ENCODE results near the gene SLC7A4.
"Not testable (repeated sequence)": the region's sequence is repeated elsewhere in the genome, so short reads cannot be mapped to it uniquely, and the experiment has no call there.

The SLC7A4 gene

GRCh38 chr22:21032037-21032867 lies at the start of gene SLC7A4:
SLC7A4 (minus strand) TSS chr22:21032561; CDS start chr22:21031812, 749 bp downstream.
- no peak for DNase-seq

DNA sequence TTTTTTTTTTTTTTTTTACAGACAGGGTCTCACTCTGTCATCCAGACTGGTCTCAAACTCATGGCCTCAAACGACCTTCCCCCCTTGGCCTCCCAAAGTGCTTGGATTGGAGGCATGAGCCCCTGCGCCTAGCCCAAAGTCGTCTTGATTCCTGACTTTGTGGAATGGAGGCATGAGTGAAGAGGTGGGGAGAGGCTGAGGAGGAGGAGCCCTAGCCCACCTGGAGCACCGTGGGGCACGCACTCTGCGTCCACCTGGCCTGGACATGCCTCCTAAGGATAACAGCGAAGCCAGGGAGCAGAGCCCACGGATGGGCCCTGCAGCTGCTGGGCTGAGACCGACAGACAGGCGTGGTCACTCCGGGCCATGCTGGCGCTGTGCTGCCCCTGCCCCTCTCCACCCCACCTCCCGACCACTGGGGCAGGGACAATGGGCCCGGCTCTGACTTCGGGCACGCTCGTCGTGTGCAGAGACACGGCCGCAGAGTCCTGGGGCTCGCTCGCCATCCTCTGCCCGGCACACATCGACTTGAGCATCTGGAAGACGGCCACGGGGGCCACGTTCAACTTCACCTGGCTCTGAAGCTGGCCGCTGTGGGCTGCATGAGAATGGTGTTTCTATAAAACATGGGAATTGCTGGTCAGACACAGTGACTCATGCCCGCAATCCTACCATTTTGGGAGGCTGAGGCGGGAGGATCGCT lies 48.2 kb upstream of the SLC7A4 start:
- no peak for DNase-seq

DNA sequence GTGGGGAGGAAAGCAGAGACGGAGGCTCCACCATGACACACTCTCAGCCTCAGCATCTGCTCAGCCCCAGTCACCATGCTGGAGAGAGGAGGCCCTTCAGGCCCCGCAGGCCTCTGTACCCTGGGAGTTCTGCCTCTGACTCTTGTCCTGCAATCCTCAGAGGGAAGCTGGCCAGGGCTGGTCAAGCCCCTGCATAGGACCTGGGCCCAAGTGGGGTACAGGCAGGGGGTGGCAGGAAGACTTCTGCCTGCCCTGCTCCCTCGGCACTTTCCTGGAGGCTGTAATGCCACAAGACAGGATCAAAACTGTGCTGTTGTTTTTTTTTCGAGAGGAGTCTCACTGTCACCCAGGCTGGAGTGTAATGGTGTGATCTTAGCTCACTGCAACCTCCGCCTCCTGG lies 47.1 kb upstream of the SLC7A4 start:
- DNase-seq, result no peak

- DNase-seq, result no peak
Observed at GRCh38 chr22:21078916-21079315, 46.6 kb upstream of the SLC7A4 start.

DNA sequence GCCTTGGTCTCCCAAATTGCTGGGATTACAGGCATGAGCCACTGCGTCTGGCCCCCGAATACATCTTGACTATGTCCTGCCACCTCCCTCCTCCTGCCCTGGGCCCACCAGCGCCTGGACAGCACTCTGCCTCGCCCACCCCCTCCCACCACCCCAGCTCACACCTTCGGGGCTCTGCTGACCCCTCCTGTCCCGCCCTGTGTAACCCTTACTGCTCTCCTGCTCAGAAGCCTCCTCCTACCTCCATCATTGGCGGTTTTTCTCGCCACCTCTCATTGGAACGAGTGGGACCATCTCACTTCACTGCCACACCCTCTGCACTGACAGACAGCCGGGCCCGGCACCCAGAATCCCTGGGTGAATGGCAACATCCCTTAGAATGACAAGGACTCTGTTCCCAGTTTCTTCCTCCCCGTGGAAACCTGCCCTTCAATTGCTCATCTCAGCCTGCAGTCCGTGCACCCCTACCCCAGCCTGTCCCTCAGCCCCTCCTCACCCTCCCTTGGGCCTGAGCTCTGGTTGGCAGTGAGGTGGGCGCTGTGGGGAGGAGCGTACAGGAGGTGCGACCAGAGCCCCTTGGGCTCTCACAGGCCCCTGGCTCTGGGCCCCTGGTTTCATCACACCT lies 45.6 kb upstream of the SLC7A4 start:
- DNase-seq, result no peak

DNA sequence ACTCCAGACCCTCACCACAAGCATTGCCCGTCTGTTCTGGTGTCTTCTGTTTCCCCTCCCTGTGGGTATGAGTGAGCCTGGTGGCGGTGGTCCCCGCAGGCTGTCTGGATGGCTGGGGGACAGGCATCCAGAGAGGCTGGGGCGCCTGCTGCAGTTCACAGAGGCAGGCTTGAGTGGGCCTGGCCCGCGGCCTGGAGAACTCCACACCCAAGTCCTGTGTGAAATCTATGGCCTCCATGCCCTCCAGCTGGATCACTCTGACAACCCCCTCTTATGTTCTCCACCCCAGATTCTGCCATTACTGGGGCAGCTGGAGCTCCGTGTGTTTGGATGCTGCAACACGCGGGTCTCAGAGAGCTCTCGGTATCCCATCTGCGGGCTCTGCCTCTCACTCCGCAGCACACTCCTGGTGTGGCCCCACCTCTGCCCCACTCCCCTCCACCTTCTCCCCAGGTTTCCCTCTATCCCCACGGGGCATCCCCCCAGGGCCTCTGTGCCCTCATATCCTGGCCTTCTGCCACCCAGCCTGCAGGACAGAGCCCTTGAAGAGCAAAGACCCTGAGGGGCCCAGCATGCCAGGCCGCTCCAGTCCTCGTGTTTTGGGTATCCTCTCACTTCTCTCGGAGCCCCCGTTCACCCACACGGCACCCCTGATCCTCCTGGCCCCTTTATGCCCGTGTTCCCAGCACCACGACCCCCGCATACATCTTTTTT lies 44.7 kb upstream of the SLC7A4 start:
- no peak for DNase-seq

- DNase-seq, result no peak
Observed at GRCh38 chr22:21075516-21076138, 43.3 kb upstream of the SLC7A4 start.

DNA sequence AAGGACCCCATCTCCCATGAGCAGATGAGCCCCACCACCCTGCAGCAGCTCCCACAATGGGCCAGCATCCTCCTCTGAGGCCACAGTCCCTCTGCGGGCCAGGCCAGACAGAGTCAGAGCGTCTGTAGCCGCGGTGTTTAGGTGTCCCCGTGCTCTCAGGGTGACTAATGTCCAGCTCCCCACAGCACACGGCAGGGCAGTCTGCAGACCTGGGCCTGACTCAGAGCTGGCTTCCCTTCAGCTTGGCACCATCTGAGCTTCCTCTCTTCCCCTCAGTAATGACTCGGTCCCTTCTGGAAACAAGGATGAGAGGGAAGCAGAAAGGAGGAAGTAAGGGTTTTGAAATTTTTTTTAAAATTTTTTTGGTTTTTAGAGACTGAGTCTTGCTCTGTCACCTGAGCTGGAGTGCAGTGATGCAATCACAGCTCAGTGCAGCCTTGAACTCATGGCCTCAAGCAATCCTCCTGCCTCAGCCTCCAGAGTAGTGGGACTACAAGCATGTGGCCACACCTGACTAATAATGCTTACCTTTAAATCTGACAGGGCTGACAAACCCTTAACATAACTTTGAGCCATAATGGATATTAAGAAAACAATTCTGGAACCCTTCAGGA lies 41.8 kb upstream of the SLC7A4 start:
- DNase-seq, result no peak

GRCh38 chr22:21073482-21073881 lies 41.1 kb upstream of the SLC7A4 start:
- no peak for DNase-seq

- no peak for DNase-seq
Observed at GRCh38 chr22:21073023-21073422, 40.7 kb upstream of the SLC7A4 start.

DNA sequence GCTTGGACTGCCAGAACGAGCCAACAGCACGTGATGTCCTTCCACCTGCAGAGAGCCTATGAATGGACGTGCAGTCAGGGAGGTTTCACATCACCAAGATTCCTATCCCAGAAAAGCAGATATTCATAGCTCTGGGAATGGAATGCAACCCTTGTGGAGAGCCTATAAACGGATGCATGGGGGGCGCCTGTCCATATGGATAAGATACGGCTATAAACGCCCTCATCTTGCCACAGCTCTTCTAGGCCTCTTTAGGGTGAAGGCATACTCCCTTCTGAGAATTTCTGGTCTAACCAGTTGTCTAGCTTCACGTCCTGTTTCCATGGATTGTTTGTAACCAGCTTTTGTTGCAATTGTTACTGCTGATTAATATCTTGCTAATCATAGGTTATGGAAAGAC lies 39.4 kb upstream of the SLC7A4 start:
- DNase-seq, result not testable (repeated sequence)

DNA sequence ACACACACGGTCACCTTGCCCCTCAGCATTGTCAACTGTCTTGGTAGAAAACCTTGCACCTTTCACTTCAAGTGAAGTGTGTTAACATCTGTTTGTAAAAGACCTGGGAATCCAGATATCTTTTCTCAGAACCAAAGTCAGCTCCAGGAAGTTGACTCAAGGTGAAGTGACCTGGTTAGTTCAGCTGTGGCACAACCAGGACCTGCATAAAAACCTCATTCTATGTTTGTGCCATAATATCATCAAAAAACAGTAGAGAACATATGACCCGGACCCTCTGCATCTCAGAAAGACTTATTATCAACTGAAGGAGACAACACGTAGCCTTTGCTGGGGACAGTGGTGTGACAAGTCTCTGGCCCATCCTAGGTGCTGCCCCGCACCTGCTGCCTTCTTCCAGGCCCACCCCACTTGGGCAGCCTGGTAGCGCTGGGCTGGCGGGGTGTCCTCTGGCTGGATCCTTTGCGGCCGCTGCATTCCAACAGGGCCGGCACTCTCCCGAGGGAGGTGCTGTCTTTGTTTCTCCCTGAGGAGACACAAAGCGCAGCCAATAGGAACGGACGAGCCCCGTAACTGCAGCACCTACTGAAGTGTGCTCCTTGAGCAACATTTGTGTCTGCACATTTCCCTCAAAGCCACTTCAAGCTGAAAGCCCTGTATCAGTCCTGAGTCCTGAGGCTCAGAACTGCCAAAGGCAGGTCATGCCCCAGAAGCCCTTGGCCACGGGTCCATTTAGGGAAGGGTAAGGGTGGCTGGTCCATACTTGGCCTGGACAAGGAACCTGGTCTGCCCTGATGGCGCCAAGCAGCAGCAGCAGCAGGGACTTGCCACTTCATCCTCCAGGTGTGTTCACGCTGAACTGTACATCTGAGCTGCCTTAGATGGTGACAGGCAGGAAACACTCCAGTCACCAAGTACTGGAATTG lies 38.6 kb upstream of the SLC7A4 start:
- no peak for DNase-seq

DNA sequence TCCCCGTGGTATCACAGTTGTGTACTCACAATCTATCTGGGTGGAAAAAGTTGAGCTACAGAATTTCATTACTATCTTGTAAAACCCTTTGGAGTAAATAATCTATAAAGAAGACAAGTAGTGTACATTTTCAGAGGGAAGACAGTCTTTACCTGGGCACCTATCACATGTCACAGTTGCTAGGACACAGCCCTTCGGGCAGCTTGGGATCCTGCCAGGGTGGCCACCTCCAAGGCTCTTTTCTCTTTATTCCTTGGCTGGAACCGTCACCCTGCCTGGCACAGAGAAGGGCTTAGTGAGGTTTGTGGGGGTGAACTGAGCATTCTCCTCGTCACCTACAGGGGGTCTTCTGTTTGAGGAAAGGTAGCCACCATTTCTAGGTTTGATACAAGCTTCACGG lies 37.0 kb upstream of the SLC7A4 start:
- no peak for DNase-seq

- no peak for DNase-seq
Observed at GRCh38 chr22:21068681-21069276, 36.4 kb upstream of the SLC7A4 start.

DNA sequence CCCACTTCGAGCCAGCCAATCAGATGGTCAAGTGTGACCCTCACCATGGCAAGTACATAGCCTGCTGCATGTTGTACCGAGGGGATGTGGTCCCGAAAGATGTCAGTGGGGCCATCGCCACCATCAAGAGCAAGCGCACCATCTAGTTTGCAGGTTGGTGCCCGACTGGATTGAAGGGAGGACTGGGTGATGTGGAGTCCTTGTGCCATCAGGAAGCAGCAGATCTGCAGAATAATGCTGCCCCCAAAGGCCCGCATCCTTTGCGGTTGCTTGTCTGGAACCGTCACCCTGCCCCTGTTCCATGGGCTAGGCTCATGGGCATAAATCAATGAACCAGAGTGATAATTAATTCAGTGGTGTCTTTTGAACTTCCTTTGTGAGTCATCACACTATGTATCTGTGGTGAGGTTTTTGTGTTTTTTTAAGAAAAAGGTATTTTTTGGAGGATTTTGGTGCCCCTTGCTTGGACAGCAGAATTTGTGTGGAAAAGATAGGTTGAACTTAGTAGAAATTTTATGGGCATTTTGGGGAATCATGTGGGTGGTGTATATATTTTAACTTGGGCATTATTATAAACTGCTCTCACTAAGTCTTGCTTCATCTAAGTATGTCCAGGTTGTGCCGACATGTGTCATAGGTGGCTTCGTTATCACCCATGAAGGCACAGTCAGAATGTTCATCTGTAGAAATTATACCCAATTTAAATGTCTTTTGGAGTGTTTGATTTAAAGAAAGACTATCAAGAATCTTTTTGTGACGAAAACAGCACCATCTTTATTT lies 35.7 kb upstream of the SLC7A4 start:
- no peak for DNase-seq

GRCh38 chr22:21067075-21067900 lies 34.9 kb upstream of the SLC7A4 start:
- DNase-seq, result no peak

- no peak for DNase-seq
Observed at GRCh38 chr22:21064917-21065864, 32.8 kb upstream of the SLC7A4 start.

DNA sequence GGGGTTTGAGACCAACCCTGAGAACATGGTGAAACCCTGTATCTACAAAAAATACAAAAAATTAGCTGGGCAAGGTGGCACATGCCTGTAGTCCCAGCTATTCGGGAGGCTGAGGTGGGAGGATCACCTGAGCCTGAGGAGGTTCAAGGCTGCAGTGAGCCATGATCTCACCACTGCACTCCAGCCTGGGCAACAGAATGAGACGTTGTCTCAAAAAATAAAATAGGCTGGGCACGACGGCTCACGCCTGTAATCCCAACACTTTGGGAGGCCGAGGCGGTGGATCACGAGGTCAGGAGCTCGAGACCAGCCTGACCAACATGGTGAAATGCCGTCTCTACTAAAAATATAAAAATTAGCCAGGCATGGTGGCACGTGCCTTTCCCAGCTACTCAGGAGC lies 32.1 kb upstream of the SLC7A4 start:
- not testable (repeated sequence) for DNase-seq
